HEK293T (cell line): ENCODE results near the gene MROH9.

Experiments
- L3MBTL2 ChIP-seq: fragments of 450-650 bp; conservative IDR thresholded peaks from 2 replicates; pipeline ENCODE4 v1.6.1; 2016; ENCODE audit warnings: mild to moderate bottlenecking
- ZNF384 ChIP-seq: fragments of 450-650 bp; IDR thresholded peaks from 2 replicates; pipeline ENCODE4 v1.6.1; 2016
- TF ChIP-seq, protein P1 (sequence below): fragments of 450-650 bp; IDR thresholded peaks from 2 replicates; pipeline ENCODE4 v1.6.1; 2016

DNA sequence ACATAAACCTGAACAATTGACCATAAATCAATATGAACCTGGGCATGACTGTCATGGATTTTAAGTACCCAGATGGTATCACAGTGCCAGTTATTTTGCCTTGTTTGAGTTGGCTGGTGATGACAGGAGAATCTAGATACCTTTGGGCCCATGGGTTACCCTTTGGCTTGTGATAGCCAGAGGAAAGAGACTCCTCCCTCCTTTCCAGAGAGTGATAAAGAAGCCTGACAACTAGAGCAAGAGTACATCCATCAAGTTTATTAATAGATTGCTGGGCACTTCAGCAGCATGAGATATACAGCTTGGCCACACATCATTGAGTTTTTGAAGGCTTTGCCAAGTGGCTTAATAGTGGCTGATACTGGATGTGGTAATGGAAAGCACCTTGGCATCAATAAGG, 148.8 kb downstream of the MROH9 start:
- TF ChIP-seq L3MBTL2 (no peak), ZNF384 (no peak)
- TF ChIP-seq, protein P1, sequence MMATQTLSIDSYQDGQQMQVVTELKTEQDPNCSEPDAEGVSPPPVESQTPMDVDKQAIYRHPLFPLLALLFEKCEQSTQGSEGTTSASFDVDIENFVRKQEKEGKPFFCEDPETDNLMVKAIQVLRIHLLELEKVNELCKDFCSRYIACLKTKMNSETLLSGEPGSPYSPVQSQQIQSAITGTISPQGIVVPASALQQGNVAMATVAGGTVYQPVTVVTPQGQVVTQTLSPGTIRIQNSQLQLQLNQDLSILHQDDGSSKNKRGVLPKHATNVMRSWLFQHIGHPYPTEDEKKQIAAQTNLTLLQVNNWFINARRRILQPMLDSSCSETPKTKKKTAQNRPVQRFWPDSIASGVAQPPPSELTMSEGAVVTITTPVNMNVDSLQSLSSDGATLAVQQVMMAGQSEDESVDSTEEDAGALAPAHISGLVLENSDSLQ, result no peak
